ENCODE measurements around the gene CHD9.

The CHD9 gene

GRCh38 chr16:53156516-53156915 is 101.7 kb downstream of the CHD9 start:
- H4K20me1 ChIP-seq (ENCODE audit: insufficient read depth, low read length, poor library complexity, severe bottlenecking): no peaks in the 10 kb centered on the region
- peaks cover 3% of the 10 kb centered on the region; the same call in 1 of the 2 replicates for H3K9me3 ChIP-seq (ENCODE audit: insufficient read depth, low read depth, low read length)
- peaks cover 16% of the 10 kb centered on the region; the same call in 1 of the 2 replicates for H3K36me3 ChIP-seq (ENCODE audit: insufficient read depth, low read length)

GRCh38 chr16:53159781-53160436 is 105.1 kb downstream of the CHD9 start:
- Histone ChIP-seq H2AFZ (ENCODE audit: low read length) (no peak overlapping the region), H4K20me1 (ENCODE audit: insufficient read depth, low read length, poor library complexity, severe bottlenecking) (no peaks in the 10 kb centered on the region), H3K4me2 (ENCODE audit: low read depth, low read length, poor library complexity, severe bottlenecking) (no peak overlapping the region), H3F3A (ENCODE audit: low read depth) (no peaks in the 10 kb centered on the region), H3K36me3 (ENCODE audit: insufficient read depth, low read length) (peaks cover 16% of the 10 kb centered on the region; the same call in 1 of the 2 replicates), H3K9me2 (replicated peaks; ENCODE audit: low read depth, low read length) (no peaks in the 10 kb centered on the region), H3K4me1 (ENCODE audit: insufficient read depth, low read length, poor library complexity, severe bottlenecking) (no peaks in the 10 kb centered on the region), H3K4me3 (ENCODE audit: low read length, poor library complexity, severe bottlenecking) (no peak overlapping the region), H3K27me3 (ENCODE audit: insufficient read depth, low read length, poor library complexity, severe bottlenecking) (no peaks in the 10 kb centered on the region), H3K9me3 (ENCODE audit: insufficient read depth, low read depth, low read length) (no peaks in the 10 kb centered on the region), H3K9ac (ENCODE audit: low read depth, low read length, poor library complexity, severe bottlenecking) (no peak overlapping the region), H3K79me2 (ENCODE audit: insufficient read depth, low read length) (no peaks in the 10 kb centered on the region)
- TF ChIP-seq EZH2phosphoT487 (IDR thresholded peaks at IDR 0.05; ENCODE audit: borderline replicate concordance) (no peak), CTCF (conservative IDR thresholded peaks at IDR 0.05; ENCODE audit: low read length) (peak; percentile 80)

More at GRCh38 chr16:53156516-53156915, 101.7 kb downstream of the CHD9 start:
- TF ChIP-seq CTCF (conservative IDR thresholded peaks at IDR 0.05; ENCODE audit: low read length): no peak
- no peak for TF ChIP-seq EZH2phosphoT487 (IDR thresholded peaks at IDR 0.05; ENCODE audit: borderline replicate concordance)
- no peak overlapping the region for H3K4me3 ChIP-seq (ENCODE audit: low read length, poor library complexity, severe bottlenecking)
- no peak overlapping the region for H3K9ac ChIP-seq (ENCODE audit: low read depth, low read length, poor library complexity, severe bottlenecking)
- no peaks in the 10 kb centered on the region for H3K27me3 ChIP-seq (ENCODE audit: insufficient read depth, low read length, poor library complexity, severe bottlenecking)
- no peaks in the 10 kb centered on the region for H3K9me2 ChIP-seq (replicated peaks; ENCODE audit: low read depth, low read length)
- H3K79me2 ChIP-seq (ENCODE audit: insufficient read depth, low read length): peaks cover 12% of the 10 kb centered on the region; the same call in 1 of the 2 replicates
- H3K4me1 ChIP-seq (ENCODE audit: insufficient read depth, low read length, poor library complexity, severe bottlenecking): peaks cover 8% of the 10 kb centered on the region
- no peak overlapping the region for H3K4me2 ChIP-seq (ENCODE audit: low read depth, low read length, poor library complexity, severe bottlenecking)
- no peak overlapping the region for H2AFZ ChIP-seq (ENCODE audit: low read length)
- no peaks in the 10 kb centered on the region for H3F3A ChIP-seq (ENCODE audit: low read depth)

GRCh38 chr16:53166099-53166498 is 111.3 kb downstream of the CHD9 start:
- Histone ChIP-seq H4K20me1 (ENCODE audit: insufficient read depth, low read length, poor library complexity, severe bottlenecking) (peaks cover 2% of the 10 kb centered on the region), H3K9me2 (replicated peaks; ENCODE audit: low read depth, low read length) (no peaks in the 10 kb centered on the region), H3F3A (ENCODE audit: low read depth) (no peaks in the 10 kb centered on the region), H2AFZ (ENCODE audit: low read length) (no peak overlapping the region), H3K4me1 (ENCODE audit: insufficient read depth, low read length, poor library complexity, severe bottlenecking) (no peaks in the 10 kb centered on the region), H3K9ac (ENCODE audit: low read depth, low read length, poor library complexity, severe bottlenecking) (no peak overlapping the region), H3K9me3 (ENCODE audit: insufficient read depth, low read depth, low read length) (no peaks in the 10 kb centered on the region), H3K36me3 (ENCODE audit: insufficient read depth, low read length) (no peaks in the 10 kb centered on the region), H3K4me3 (ENCODE audit: low read length, poor library complexity, severe bottlenecking) (no peak overlapping the region), H3K27me3 (ENCODE audit: insufficient read depth, low read length, poor library complexity, severe bottlenecking) (no peaks in the 10 kb centered on the region), H3K4me2 (ENCODE audit: low read depth, low read length, poor library complexity, severe bottlenecking) (no peak overlapping the region), H3K79me2 (ENCODE audit: insufficient read depth, low read length) (no peaks in the 10 kb centered on the region)
- TF ChIP-seq EZH2phosphoT487 (IDR thresholded peaks at IDR 0.05; ENCODE audit: borderline replicate concordance): no peak
- TF ChIP-seq CTCF (conservative IDR thresholded peaks at IDR 0.05; ENCODE audit: low read length): no peak
